GM19397 (cell line): ENCODE data around the gene XAGE1A.
"Not testable (repeated sequence)": the region's sequence is repeated elsewhere in the genome, so short reads cannot be mapped to it uniquely, and the experiment has no call there.

Experiments
- ATAC-seq: cut with Tn5 transposase; IDR thresholded peaks from one replicate; pipeline ENCODE4 v1.9.1; 2021; ENCODE audit warnings: mild to moderate bottlenecking, moderate library complexity; ENCODE audit not compliant: unreplicated experiment

XAGE1A gene, protein sequence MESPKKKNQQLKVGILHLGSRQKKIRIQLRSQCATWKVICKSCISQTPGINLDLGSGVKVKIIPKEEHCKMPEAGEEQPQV

DNA sequence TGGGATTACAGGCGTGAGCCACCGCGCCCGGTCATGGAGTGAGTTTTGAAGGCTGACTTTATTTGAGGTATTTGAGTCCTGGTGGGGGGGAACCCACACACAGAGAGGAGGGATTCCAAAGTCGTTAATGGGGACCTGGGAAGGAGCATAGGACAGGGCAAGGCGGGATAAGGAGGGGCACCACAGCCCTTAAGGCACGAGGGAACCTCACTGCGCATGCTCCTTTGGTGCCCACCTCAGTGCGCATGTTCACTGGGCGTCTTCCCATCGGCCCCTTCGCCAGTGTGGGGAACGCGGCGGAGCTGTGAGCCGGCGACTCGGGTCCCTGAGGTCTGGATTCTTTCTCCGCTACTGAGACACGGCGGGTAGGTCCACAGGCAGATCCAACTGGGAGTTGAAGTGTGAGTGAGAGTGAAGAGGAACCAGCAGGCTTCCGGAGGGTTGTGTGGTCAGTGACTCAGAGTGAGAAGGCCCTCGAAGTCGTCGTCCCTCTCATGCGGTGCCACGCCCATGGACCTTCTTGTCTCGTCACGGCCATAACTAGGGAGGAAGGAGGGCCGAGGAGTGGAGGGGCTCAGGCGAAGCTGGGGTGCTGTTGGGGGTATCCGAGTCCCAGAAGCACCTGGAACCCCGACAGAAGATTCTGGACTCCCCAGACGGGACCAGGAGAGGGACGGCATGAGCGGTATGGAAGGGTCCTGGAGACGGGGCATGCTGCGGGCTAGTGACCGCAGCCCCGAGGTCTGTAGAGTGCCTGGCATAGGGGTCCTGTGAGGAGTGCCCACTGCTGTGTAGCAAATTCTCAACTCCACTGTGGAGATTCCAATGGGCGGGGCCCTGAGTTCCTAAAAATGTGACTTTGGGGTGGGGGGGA lies at the start of gene XAGE1A:
Gene XAGE1A (plus strand): TSS at position 264 of the 874 bp plus-strand sequence. CDS start 1,554 bp downstream, outside the sequence.
- not testable (repeated sequence) for ATAC-seq

DNA sequence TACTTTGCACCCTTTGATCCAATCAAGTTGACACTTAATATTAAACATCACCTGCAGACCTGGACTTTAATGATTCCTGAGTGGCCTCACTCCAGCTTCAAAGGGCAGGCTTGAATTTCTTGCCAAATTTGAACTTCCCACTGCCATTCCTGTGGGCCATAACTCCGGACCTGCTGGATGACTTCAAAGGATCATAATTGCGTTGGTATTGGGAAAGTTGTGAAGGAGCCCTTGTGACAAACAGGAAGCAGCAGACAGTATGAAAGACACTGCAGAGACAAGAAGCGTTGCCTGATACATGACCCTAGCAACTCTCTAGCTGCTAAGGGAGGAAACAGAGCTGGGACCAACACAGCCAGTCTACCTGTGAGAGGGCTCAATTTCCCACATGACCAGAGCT lies 43.6 kb upstream of the XAGE1A start:
- ATAC-seq, result not testable (repeated sequence)

DNA sequence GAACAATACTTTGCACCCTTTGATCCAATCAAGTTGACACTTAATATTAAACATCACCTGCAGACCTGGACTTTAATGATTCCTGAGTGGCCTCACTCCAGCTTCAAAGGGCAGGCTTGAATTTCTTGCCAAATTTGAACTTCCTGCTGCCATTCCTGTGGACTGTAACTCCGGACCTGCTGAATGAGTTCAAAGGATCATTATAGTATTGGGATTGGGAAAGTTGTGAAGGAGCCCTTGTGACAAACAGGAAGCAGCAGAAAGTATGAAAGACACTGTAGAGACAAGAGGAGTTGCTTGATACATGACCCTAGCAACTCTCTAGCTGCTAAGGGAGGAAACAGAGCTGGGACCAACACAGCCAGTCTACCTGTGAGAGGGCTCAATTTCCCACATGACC lies 24.3 kb upstream of the XAGE1A start:
- ATAC-seq, result not testable (repeated sequence)

DNA sequence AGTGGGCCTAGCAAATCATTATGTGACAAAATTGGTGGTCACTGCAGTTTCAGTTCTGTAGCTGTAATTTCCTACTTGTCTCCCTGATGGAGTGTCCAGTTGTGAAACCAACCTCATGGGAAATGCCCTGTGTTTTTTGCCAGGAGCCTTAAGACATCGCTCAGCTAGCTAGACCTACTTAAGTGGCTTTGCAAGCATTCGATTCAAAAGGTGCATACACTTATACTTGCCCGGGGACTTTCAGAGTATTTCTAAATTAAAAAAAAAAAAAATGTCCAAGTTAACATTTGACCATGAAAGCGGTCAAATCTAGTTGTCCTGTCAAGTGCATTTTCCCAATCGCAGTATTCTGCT lies 788 bp downstream of the XAGE1A start:
- not testable (repeated sequence) for ATAC-seq

DNA sequence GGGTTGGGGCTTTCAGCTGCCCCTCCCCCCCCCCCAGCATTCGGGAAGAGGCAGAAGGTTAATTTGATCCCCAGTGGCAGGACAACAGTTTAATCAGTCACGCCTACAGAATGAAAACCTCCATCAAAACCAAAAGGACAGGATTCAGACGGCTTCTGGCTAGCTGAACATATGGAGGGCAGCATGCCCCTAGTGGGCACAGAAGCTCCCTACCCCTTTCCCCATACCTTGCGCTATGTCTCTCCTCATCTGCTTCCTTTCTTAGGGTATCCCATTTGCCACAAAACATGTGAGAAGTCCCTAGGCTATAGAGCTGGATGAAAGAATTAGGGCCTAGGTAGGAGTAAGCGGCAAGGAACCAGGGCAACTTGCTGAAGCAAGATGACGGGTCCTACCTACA lies 5.8 kb downstream of the XAGE1A start:
- not testable (repeated sequence) for ATAC-seq

DNA sequence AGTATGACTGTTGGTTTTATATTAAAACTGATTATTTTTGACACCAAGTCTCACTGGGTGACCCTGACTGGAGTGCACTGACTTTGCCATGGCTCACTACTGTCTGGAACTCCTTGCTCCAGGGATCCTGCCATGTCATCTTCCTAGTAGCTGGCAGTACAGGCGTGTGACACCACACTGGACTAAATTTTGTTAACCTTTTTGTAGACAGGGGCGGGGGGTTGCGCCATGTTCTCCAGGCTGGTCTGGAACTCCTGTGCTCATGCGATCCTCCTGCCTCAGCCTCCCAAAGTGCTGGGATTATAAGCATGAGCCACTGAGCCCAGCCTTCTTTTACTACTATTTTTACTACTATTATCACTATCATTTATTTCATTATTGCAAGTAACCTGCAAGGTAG lies 8.9 kb downstream of the XAGE1A start:
- ATAC-seq, result no peak

DNA sequence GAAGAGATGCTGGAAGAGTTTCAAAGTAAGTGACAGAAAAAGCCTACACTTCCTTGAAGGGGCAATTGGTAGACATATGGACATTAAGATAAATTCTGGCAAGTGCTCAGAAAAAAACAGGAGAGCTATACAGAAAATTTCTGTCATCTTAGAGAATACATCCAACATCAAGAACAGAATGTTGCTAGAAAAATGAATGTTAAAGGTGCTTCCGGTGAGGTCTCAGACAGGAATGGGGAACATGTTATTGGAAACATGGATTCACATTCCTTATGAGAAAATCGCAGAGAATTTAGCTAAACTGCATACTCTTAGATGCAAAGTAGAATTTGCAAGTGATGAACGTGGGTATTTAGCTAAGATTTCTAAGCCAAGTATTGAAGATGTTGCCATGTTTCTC lies 11.7 kb downstream of the XAGE1A start:
- ATAC-seq, result no peak

DNA sequence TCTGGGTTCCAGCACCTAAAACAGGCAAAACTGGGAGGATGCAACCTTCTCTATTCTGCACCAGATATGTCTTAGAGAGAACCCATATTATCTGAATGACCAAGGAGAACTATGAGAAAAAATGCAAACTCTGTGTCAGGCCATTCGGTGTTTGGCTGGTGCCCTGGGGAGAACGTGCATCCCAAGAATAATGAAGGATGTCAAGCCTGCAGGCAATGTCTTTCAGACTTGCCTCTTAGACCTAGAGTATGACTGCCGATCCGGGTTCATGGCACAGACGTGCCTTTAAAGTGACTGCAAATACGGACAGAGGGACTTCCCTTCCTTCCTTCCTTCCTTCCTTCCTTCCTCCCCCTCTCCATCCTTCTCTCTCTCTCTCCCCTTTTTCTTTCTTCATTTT lies 14.3 kb downstream of the XAGE1A start:
- no peak for ATAC-seq

DNA sequence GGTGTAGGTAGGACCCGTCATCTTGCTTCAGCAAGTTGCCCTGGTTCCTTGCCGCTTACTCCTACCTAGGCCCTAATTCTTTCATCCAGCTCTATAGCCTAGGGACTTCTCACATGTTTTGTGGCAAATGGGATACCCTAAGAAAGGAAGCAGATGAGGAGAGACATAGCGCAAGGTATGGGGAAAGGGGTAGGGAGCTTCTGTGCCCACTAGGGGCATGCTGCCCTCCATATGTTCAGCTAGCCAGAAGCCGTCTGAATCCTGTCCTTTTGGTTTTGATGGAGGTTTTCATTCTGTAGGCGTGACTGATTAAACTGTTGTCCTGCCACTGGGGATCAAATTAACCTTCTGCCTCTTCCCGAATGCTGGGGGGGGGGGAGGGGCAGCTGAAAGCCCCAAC lies 15.5 kb downstream of the XAGE1A start:
- not testable (repeated sequence) for ATAC-seq

DNA sequence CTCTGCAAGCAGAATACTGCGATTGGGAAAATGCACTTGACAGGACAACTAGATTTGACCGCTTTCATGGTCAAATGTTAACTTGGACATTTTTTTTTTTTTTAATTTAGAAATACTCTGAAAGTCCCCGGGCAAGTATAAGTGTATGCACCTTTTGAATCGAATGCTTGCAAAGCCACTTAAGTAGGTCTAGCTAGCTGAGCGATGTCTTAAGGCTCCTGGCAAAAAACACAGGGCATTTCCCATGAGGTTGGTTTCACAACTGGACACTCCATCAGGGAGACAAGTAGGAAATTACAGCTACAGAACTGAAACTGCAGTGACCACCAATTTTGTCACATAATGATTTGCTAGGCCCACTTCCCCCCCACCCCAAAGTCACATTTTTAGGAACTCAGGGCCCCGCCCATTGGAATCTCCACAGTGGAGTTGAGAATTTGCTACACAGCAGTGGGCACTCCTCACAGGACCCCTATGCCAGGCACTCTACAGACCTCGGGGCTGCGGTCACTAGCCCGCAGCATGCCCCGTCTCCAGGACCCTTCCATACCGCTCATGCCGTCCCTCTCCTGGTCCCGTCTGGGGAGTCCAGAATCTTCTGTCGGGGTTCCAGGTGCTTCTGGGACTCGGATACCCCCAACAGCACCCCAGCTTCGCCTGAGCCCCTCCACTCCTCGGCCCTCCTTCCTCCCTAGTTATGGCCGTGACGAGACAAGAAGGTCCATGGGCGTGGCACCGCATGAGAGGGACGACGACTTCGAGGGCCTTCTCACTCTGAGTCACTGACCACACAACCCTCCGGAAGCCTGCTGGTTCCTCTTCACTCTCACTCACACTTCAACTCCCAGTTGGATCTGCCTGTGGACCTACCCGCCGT lies 20.7 kb downstream of the XAGE1A start:
- not testable (repeated sequence) for ATAC-seq

DNA sequence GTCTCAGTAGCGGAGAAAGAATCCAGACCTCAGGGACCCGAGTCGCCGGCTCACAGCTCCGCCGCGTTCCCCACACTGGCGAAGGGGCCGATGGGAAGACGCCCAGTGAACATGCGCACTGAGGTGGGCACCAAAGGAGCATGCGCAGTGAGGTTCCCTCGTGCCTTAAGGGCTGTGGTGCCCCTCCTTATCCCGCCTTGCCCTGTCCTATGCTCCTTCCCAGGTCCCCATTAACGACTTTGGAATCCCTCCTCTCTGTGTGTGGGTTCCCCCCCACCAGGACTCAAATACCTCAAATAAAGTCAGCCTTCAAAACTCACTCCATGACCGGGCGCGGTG lies 21.3 kb downstream of the XAGE1A start, which contains the start of gene XAGE1B:
Gene XAGE1B (minus strand): TSS at position 77 of the 339 bp plus-strand sequence. CDS start 1,536 bp downstream, outside the sequence.
- ATAC-seq, result not testable (repeated sequence)

DNA sequence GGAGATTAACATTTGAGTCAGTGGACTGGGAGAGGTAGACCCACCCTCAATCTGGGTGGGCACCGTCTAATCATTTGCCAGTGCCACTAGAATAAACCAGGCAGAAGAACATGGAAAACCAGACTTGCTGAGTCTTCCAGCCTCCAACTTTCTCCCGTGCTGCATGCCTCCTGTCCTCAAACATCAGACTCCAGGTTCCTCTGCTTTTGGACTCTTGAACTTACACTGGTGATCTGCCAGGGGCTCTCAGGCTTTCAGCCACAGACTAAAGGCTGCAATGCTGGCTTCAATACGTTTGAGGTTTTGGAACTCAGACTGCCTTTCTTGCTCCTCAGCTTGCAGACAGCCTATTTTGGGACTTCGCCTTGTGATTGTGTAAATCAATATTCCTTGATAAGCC lies 45.4 kb downstream of the XAGE1A start:
- ATAC-seq, result not testable (repeated sequence)

DNA sequence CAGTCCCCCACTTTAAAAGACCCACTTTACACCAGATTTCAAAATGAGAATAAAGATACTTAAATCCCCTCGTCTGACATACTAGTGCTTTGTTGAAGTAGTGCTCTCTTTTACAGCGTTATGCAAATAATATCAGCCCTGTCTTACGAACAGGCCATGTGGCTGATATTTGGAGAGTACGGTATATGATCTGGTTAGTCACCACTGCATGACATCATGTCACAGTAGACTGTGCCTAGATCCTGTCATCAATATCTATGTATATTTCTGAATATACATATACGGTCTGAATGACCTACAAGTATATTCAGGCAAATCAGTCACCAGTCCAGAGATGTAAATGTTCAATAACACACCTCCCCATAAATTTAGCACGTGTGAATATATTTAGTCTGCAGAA lies 46.7 kb downstream of the XAGE1A start:
- ATAC-seq, result no peak

DNA sequence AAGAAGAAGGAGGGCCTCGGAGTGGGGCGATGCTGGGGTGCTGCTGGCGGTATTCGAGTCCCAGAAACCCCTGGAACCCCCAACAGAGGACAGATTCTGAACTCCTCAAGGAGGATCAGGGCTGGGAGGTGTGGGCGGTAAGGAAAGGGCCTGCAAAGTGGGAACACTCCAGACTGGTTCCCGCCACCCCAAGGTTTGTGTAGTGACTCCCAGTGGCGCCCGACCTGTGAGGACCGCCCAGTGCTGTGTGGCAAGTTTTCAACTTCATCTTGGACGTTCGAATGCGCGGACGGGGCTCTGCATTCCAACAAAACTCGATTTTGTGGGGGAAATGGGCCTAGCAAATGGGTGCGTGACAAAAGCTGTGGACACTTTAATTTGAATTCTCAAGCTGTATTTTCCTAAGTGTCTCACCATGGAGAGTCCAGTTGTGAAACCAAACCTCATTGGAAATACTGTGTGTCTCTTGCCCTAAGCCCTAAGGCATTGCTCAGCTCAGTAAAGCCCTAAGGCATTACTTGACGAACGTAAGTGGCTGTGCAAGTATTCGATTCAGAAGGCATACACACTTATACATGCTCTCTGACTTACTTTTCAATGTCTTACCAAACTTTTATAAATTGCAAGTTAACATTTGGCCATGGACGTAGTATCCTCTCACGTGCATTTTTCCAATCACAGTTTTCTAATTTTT lies 48.7 kb downstream of the XAGE1A start:
- no peak for ATAC-seq

DNA sequence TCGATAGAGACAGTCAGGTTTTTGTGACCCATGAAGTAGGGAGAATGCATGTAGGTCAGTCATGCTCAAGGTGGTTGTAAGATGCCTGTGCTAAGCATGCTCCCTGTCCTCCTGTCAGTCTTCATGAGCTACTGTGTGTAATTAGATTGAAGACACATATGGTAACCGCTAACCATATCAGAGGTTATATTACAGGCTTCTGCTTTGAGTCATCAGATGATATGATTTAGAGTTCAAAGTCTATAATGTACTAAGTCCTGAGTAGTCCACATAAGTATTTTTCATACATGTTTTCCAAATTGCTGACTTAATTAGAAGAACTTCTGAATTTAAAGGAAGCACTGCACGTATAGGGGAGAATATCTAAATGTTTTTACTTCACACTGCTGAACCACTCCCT lies 53.2 kb downstream of the XAGE1A start:
- ATAC-seq, result not testable (repeated sequence)
